A673 (cell line): Measurements from ENCODE around the gene TBC1D20. TPM values are rescaled to one million over a fixed set of nuclear protein-coding genes. Genes with fewer than 3 reads are reported as not detected.
"Not testable (repeated sequence)": the region's sequence is repeated elsewhere in the genome, so short reads cannot be mapped to it uniquely, and the experiment has no call there.

Experiments used
- BruUV-seq: library from RNA; stranded (reverse); fragments of 400-500 nt; replicated peaks from 2 replicates; lab custom pipeline; 2021; lab: Mats Ljungman, UMichigan
- CTCF ChIA-PET: fragments of 300-600 bp; sonication (Branson Sonifier 250); formaldehyde crosslinking; loops from one replicate; lab custom pipeline; 2022; ENCODE audit warnings: antibody characterized with exemption; lab: Charles Lee
- POLR2A ChIA-PET: fragments of 300-600 bp; sonication (Branson Sonifier 250); formaldehyde crosslinking; loops from one replicate; lab custom pipeline; 2022; ENCODE audit warnings: antibody characterized with exemption; ENCODE audit not compliant: low non-redundant PET; lab: Charles Lee
- DNase-seq: peaks from one replicate; pipeline ENCODE4 v3.0.0-alpha.2; 2015; ENCODE audit warnings: low spot score
- H3K27ac ChIP-seq: fragments of 200-600 bp; sonication (generic); 2 replicates; pipeline ENCODE4 v1.5.1; 2016; ENCODE audit warnings: mixed run types, low read depth, mild to moderate bottlenecking, mixed read lengths, antibody characterized with exemption, low read length; ENCODE audit not compliant: poor library complexity, severe bottlenecking
- H3K27me3 ChIP-seq: fragments of 200-600 bp; sonication (generic); replicated peaks from 2 replicates; pipeline ENCODE4 v1.6.1; 2017; ENCODE audit warnings: mixed run types, low read depth, mild to moderate bottlenecking, mixed read lengths, antibody characterized with exemption, low read length; ENCODE audit not compliant: insufficient read depth, poor library complexity
- H3K36me3 ChIP-seq: fragments of 200-600 bp; sonication (generic); 2 replicates; pipeline ENCODE4 v1.6.1; 2016; ENCODE audit warnings: mixed run types, mild to moderate bottlenecking, mixed read lengths, antibody characterized with exemption, low read length; ENCODE audit not compliant: insufficient read depth, poor library complexity, severe bottlenecking
- H3K4me1 ChIP-seq: fragments of 200-600 bp; sonication (generic); 2 replicates; pipeline ENCODE4 v1.6.1; 2017; ENCODE audit warnings: mixed run types, mild to moderate bottlenecking, mixed read lengths, antibody characterized with exemption, low read length; ENCODE audit not compliant: insufficient read depth, poor library complexity, severe bottlenecking
- H3K4me3 ChIP-seq: fragments of 200-600 bp; sonication (generic); 2 replicates; pipeline ENCODE4 v1.5.1; 2016; ENCODE audit warnings: low read depth, mixed run types, mild to moderate bottlenecking, mixed read lengths, low read length; ENCODE audit not compliant: poor library complexity, severe bottlenecking
- H3K9me3 ChIP-seq: fragments of 200-600 bp; sonication (generic); 2 replicates; pipeline ENCODE4 v1.6.1; 2016; ENCODE audit warnings: mixed run types, low read depth, mild to moderate bottlenecking, mixed read lengths, antibody characterized with exemption, low read length; ENCODE audit not compliant: poor library complexity, severe bottlenecking
- EZH2 ChIP-seq: fragments of 200-600 bp; sonication (generic); IDR thresholded peaks from 2 replicates; pipeline ENCODE4 v1.6.1; 2017; ENCODE audit warnings: borderline replicate concordance, low read depth, mild to moderate bottlenecking, mixed read lengths, antibody characterized with exemption, low read length; ENCODE audit not compliant: poor library complexity, severe bottlenecking
- intact Hi-C: fragments of 100-400 bp; cut with micrococcal nuclease; formaldehyde crosslinking; loops from one replicate; pipeline ENCODE4 v1.10.0; 2022; ENCODE audit not compliant: unreplicated experiment
- total RNA-seq: library from RNA; stranded (reverse); gene quantifications from 2 replicates; pipeline ENCODE4 v1.2.3, GENCODE V29; 2021
- TF ChIP-seq, protein P1 (sequence below): fragments of 300-800, 200-600 bp; sonication (generic); conservative IDR thresholded peaks from 2 replicates; pipeline ENCODE4 v1.5.1; 2017; ENCODE audit warnings: low read depth, mild to moderate bottlenecking, antibody characterized with exemption, low read length, moderate library complexity, mixed read lengths

The TBC1D20 gene
- total RNA-seq, 1 experiment from 2014 or later = 34.3 TPM

DNA sequence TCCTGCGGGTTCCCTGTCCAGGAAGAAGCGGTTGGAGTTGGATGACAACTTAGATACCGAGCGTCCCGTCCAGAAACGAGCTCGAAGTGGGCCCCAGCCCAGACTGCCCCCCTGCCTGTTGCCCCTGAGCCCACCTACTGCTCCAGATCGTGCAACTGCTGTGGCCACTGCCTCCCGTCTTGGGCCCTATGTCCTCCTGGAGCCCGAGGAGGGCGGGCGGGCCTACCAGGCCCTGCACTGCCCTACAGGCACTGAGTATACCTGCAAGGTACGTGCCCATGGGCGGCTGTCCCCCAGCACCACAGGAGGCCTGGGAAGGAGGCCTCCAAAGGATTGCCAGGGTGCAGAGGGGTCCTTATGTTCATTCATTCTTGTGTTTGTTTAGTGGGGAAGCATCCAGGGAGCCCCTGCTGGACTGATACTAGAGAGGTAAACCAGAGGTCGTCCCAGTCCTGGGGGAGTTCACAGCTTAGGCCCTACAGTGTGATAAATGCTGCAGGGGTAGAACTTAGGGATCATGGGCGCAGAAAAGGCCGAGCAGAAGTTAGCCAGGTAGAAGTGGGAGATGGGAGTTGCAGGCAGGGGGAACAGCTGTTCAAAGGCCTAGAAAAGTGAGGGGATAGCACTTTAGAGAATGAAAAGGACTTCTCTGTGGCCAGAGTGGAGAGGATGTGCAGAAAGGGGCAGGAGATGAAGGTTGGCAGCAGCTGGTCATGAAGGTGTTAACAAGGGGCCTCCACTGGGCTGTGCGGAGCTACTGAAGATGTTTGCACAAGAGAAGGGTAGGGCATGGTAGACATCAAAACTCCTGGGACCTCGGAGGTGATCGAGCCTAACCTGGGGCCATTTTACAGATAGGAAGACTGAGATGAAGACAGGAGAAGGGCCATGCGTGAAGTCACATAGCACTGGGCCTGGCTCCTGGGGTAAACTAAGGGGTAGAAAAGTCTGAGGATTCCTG is 74.0 kb downstream of the TBC1D20 start:
- Histone ChIP-seq H3K4me1 (peaks cover 7% of the 10 kb centered on the region), H3K9me3 (no peaks in the 10 kb centered on the region), H3K36me3 (peaks cover 83% of the 10 kb centered on the region), H3K27ac (peak overlapping the region; percentile 42), H3K4me3 (no peak overlapping the region), H3K27me3 (no peaks in the 10 kb centered on the region)
- intact Hi-C loops = no loop called here
- TF ChIP-seq, protein P1, sequence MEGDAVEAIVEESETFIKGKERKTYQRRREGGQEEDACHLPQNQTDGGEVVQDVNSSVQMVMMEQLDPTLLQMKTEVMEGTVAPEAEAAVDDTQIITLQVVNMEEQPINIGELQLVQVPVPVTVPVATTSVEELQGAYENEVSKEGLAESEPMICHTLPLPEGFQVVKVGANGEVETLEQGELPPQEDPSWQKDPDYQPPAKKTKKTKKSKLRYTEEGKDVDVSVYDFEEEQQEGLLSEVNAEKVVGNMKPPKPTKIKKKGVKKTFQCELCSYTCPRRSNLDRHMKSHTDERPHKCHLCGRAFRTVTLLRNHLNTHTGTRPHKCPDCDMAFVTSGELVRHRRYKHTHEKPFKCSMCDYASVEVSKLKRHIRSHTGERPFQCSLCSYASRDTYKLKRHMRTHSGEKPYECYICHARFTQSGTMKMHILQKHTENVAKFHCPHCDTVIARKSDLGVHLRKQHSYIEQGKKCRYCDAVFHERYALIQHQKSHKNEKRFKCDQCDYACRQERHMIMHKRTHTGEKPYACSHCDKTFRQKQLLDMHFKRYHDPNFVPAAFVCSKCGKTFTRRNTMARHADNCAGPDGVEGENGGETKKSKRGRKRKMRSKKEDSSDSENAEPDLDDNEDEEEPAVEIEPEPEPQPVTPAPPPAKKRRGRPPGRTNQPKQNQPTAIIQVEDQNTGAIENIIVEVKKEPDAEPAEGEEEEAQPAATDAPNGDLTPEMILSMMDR = no peak
- TF ChIP-seq EZH2 = no peak
- no peak for DNase-seq
- ChIA-PET CTCF (no interaction called here), POLR2A (no interaction called here)
- BruUV-seq = no TSS peak

DNA sequence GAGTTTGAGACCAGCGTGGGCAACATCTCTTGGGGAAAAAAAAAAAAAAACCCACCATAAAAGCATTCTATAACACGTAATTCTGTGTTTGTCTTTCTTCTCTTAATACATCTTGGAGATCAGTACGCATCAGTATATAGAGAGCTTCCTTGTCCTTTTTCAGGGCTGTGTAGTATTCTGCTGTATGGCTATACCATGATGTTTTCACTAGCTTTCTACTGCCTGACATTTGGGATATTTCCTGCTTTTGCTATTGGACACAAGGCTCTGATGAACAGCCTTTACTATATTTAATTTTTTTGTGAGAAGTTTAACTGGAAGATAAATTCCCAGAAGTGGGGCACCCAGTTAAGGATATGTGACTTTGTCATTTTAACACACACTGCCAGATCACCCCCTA is 74.8 kb downstream of the TBC1D20 start:
- H3K4me3 ChIP-seq = no peak overlapping the region
- POLR2A ChIA-PET = interaction anchor here (0.6 kb wide), 1 partner anchor 14 kb away, joined by 11 read pairs; no protein-coding TSS in a partner anchor
- BruUV-seq = no TSS peak

GRCh38 chr20:386634-387033 is 75.7 kb downstream of the TBC1D20 start:
- POLR2A ChIA-PET = interaction anchor here (0.7 to 1.2 kb wide), 2 partner anchors 21 to 38 kb away, joined by 5 to 6 read pairs; no protein-coding TSS in a partner anchor
- Histone ChIP-seq H3K4me1 (peaks cover 20% of the 10 kb centered on the region), H3K36me3 (peaks cover 71% of the 10 kb centered on the region)
- H3K9me3 ChIP-seq, H3K4me3 ChIP-seq, BruUV-seq, H3K27me3 ChIP-seq, H3K27ac ChIP-seq, CTCF ChIA-PET, intact Hi-C loops, DNase-seq: not testable (repeated sequence)

More for the DNA sequence above, 74.8 kb downstream of the TBC1D20 start:
- Histone ChIP-seq H3K4me1 (peaks cover 15% of the 10 kb centered on the region), H3K9me3 (no peaks in the 10 kb centered on the region), H3K36me3 (peaks cover 78% of the 10 kb centered on the region), H3K27ac (no peak overlapping the region), H3K27me3 (no peaks in the 10 kb centered on the region)
- TF ChIP-seq, protein P1 = no peak
- no peak for TF ChIP-seq EZH2
- intact Hi-C loops = no loop called here
- CTCF ChIA-PET = no interaction called here
- no peak for DNase-seq

Other genes starting within 250 kb of the TBC1D20 start
- gene DEFB129, start 235.3 kb downstream of the TBC1D20 start, total RNA-seq = not detected in 2 replicates
- gene DEFB132, start 204.8 kb downstream of the TBC1D20 start, total RNA-seq = not detected in 2 replicates
- 21.7 and 26.3 TPM in 2 replicates for gene C20orf96, start 171.8 kb downstream of the TBC1D20 start, total RNA-seq
- 38.0 and 39.6 TPM in 2 replicates for gene ZCCHC3, start 165.0 kb downstream of the TBC1D20 start, total RNA-seq
- 41.0 and 51.0 TPM in 2 replicates for gene SOX12, start 137.0 kb downstream of the TBC1D20 start, total RNA-seq
- 43.4 and 55.4 TPM in 2 replicates for gene NRSN2, start 115.4 kb downstream of the TBC1D20 start, total RNA-seq
- gene TRIB3, start 81.8 kb downstream of the TBC1D20 start, total RNA-seq = 43.4 and 59.6 TPM in 2 replicates
- gene RBCK1, start 54.2 kb downstream of the TBC1D20 start, total RNA-seq = 71.9 and 72.0 TPM in 2 replicates
- 233 and 240 TPM in 2 replicates for gene CSNK2A1, start 81.3 kb upstream of the TBC1D20 start, total RNA-seq
- gene TCF15, start 147.8 kb upstream of the TBC1D20 start, total RNA-seq = 0.20 and 0.24 TPM in 2 replicates
- gene SRXN1, start 190.7 kb upstream of the TBC1D20 start, total RNA-seq = 11.5 and 11.9 TPM in 2 replicates
- 0.50 and 0.69 TPM in 2 replicates for gene SCRT2, start 213.3 kb upstream of the TBC1D20 start, total RNA-seq